HepG2 (cell line): ENCODE results near the gene B4GALT2. TPM values are rescaled to one million over a fixed set of nuclear protein-coding genes. Genes with fewer than 3 reads are reported as not detected.

Experiments
- ATF3 ChIP-seq: sonication (generic); formaldehyde crosslinking; IDR thresholded peaks from 2 replicates; pipeline ENCODE4 v1.4.0; 2020; ENCODE audit warnings: missing genetic modification reagents
- BHLHE40 ChIP-seq: IDR thresholded peaks from 2 replicates; pipeline ENCODE4 v1.6.1; 2011; ENCODE audit warnings: low read length, improper control_type of control experiment
- CEBPG ChIP-seq: IDR thresholded peaks from 2 replicates; pipeline ENCODE4 v1.6.1; 2016
- CENPT ChIP-seq: sonication (generic); formaldehyde crosslinking; IDR thresholded peaks from 2 replicates; pipeline ENCODE4 v1.8.0; 2022; ENCODE audit warnings: low read depth, mild to moderate bottlenecking, moderate library complexity, missing genetic modification reagents
- ETV5 ChIP-seq: IDR thresholded peaks from 2 replicates; pipeline ENCODE4 v1.6.1; 2018; ENCODE audit warnings: missing biosample characterization, missing genetic modification reagents, inconsistent platforms, borderline replicate concordance
- FIP1L1 ChIP-seq: fragments of 200-400 bp; formaldehyde crosslinking; IDR thresholded peaks from 2 replicates; pipeline ENCODE4 v1.6.1; 2018; ENCODE audit warnings: low read depth, mild to moderate bottlenecking, low read length, moderate library complexity, borderline replicate concordance; ENCODE audit not compliant: insufficient read depth
- FOXJ3 ChIP-seq: sonication (generic); formaldehyde crosslinking; IDR thresholded peaks from 2 replicates; pipeline ENCODE4 v1.4.0; 2020; ENCODE audit warnings: missing genetic modification reagents, mild to moderate bottlenecking, borderline replicate concordance
- HNRNPUL1 ChIP-seq: fragments of 200-400 bp; formaldehyde crosslinking; IDR thresholded peaks from 2 replicates; pipeline ENCODE4 v1.6.1; 2017; ENCODE audit warnings: low read depth, mild to moderate bottlenecking, low read length, moderate library complexity
- HOXA7 ChIP-seq: sonication (generic); formaldehyde crosslinking; IDR thresholded peaks from 2 replicates; pipeline ENCODE4 v1.8.1; 2022; ENCODE audit warnings: mild to moderate bottlenecking, missing genetic modification reagents, moderate library complexity
- MED8 ChIP-seq: sonication (generic); formaldehyde crosslinking; IDR thresholded peaks from 2 replicates; pipeline ENCODE4 v1.8.1; 2023; ENCODE audit warnings: mild to moderate bottlenecking, missing genetic modification reagents; ENCODE audit not compliant: insufficient replicate concordance
- NFYB ChIP-seq: sonication (generic); formaldehyde crosslinking; IDR thresholded peaks from 2 replicates; pipeline ENCODE4 v1.4.0; 2020; ENCODE audit warnings: missing genetic modification reagents
- SMYD3 ChIP-seq: sonication (generic); formaldehyde crosslinking; IDR thresholded peaks from 2 replicates; pipeline ENCODE4 v1.8.1; 2023; ENCODE audit warnings: mild to moderate bottlenecking, missing genetic modification reagents
- ZBTB46 ChIP-seq: sonication (generic); formaldehyde crosslinking; IDR thresholded peaks from 2 replicates; pipeline ENCODE4 v1.4.0; 2020; ENCODE audit warnings: mild to moderate bottlenecking, missing genetic modification reagents, borderline replicate concordance
- ZBTB7B ChIP-seq: sonication (generic); formaldehyde crosslinking; IDR thresholded peaks from 2 replicates; pipeline ENCODE4 v1.4.0; 2020; ENCODE audit warnings: missing genetic modification reagents
- ZNF124 ChIP-seq: sonication (generic); formaldehyde crosslinking; IDR thresholded peaks from 2 replicates; pipeline ENCODE4 v1.4.0; 2020; ENCODE audit warnings: missing genetic modification reagents
- ZNF496 ChIP-seq: sonication (generic); formaldehyde crosslinking; IDR thresholded peaks from 2 replicates; pipeline ENCODE4 v1.8.1; 2023; ENCODE audit warnings: mild to moderate bottlenecking, moderate library complexity, missing genetic modification reagents; ENCODE audit not compliant: insufficient replicate concordance
- ZNF768 ChIP-seq: sonication (generic); formaldehyde crosslinking; IDR thresholded peaks from 2 replicates; pipeline ENCODE4 v1.4.0; 2020; ENCODE audit warnings: missing genetic modification reagents
- polyA plus RNA-seq, 8 experiments: library from polyadenylated mRNA; depleted of rRNA in 3 of 8; stranded (reverse) in 7 of 8; unstranded in 1 of 8; fragments of >200 nt; fragmentation: Illumina TruSeq in 4 of 8; extraction: Trizol in 4 of 8; gene quantifications; 2 replicates each; pipeline versions ENCODE4 v1.2.1 to v1.2.3, GENCODE V29; 2011 to 2016; ENCODE audit warnings: low read depth in 4 of 8, missing spikeins in 1 of 8, mixed read lengths in 1 of 8; ENCODE audit not compliant: insufficient read depth in 1 of 8
- total RNA-seq, 5 experiments: library from RNA; depleted of rRNA; stranded (reverse); fragments of >200 nt; fragmentation: Illumina TruSeq; extraction: Trizol; gene quantifications; 2 replicates each; pipeline ENCODE4 v1.2.3, GENCODE V29; 2016; ENCODE audit warnings: low read depth in 1 of 5
- TF ChIP-seq, protein P1 (sequence below): sonication (generic); formaldehyde crosslinking; IDR thresholded peaks from 2 replicates; pipeline ENCODE4 v1.8.1; 2022; ENCODE audit warnings: low read depth, mild to moderate bottlenecking, missing genetic modification reagents
- TF ChIP-seq, protein P2 (sequence below): sonication (generic); formaldehyde crosslinking; IDR thresholded peaks from 2 replicates; pipeline ENCODE4 v1.8.0; 2022; ENCODE audit warnings: missing genetic modification reagents, mild to moderate bottlenecking, moderate library complexity, borderline replicate concordance
- TF ChIP-seq, protein P3 (sequence below): sonication (generic); formaldehyde crosslinking; IDR thresholded peaks from 2 replicates; pipeline ENCODE4 v1.8.1; 2023; ENCODE audit warnings: mild to moderate bottlenecking, inconsistent platforms, moderate library complexity, missing genetic modification reagents, borderline replicate concordance

B4GALT2 gene
- total and polyA plus RNA-seq, 2 of the 13 experiments (the other 11 are each of a cell fraction or from before 2014, with no cell fraction given), result 41.9 to 78.0 TPM

GRCh38 chr1:44031252-44032169 lies 52.5 kb downstream of the B4GALT2 start, which contains the start of gene SLC6A9 (continued):
- TF ChIP-seq HNRNPUL1 (no peak), ETV5 (no peak), MED8 (CRISPR knock-in tag) (peak; percentile 23), HOXA7 (CRISPR knock-in tag) (no peak), FOXJ3 (CRISPR knock-in tag) (peak; percentile 39; the same call in 1 of the 2 replicates), FIP1L1 (0 out of 2 replicates have a peak, but pooled peaks have one; percentile 58), ZBTB46 (CRISPR knock-in tag) (no peak), ZBTB7B (CRISPR knock-in tag) (peak; percentile 52; the same call in 1 of the 2 replicates), SMYD3 (CRISPR knock-in tag) (no peak), BHLHE40 (no peak), ZNF124 (no peak), ZNF496 (CRISPR knock-in tag) (no peak), CENPT (no peak), ZNF768 (CRISPR knock-in tag) (peak; percentile 25; the same call in 1 of the 2 replicates), CEBPG (CRISPR knock-in tag) (peak; percentile 67), NFYB (CRISPR knock-in tag) (no peak), ATF3 (no peak)
- TF ChIP-seq, protein P1, sequence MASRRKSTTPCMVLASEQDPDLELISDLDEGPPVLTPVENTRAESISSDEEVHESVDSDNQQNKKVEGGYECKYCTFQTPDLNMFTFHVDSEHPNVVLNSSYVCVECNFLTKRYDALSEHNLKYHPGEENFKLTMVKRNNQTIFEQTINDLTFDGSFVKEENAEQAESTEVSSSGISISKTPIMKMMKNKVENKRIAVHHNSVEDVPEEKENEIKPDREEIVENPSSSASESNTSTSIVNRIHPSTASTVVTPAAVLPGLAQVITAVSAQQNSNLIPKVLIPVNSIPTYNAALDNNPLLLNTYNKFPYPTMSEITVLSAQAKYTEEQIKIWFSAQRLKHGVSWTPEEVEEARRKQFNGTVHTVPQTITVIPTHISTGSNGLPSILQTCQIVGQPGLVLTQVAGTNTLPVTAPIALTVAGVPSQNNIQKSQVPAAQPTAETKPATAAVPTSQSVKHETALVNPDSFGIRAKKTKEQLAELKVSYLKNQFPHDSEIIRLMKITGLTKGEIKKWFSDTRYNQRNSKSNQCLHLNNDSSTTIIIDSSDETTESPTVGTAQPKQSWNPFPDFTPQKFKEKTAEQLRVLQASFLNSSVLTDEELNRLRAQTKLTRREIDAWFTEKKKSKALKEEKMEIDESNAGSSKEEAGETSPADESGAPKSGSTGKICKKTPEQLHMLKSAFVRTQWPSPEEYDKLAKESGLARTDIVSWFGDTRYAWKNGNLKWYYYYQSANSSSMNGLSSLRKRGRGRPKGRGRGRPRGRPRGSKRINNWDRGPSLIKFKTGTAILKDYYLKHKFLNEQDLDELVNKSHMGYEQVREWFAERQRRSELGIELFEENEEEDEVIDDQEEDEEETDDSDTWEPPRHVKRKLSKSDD (CRISPR knock-in tag), result no peak
- TF ChIP-seq, protein P2, sequence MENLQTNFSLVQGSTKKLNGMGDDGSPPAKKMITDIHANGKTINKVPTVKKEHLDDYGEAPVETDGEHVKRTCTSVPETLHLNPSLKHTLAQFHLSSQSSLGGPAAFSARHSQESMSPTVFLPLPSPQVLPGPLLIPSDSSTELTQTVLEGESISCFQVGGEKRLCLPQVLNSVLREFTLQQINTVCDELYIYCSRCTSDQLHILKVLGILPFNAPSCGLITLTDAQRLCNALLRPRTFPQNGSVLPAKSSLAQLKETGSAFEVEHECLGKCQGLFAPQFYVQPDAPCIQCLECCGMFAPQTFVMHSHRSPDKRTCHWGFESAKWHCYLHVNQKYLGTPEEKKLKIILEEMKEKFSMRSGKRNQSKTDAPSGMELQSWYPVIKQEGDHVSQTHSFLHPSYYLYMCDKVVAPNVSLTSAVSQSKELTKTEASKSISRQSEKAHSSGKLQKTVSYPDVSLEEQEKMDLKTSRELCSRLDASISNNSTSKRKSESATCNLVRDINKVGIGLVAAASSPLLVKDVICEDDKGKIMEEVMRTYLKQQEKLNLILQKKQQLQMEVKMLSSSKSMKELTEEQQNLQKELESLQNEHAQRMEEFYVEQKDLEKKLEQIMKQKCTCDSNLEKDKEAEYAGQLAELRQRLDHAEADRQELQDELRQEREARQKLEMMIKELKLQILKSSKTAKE (CRISPR knock-in tag), result no peak
- TF ChIP-seq, protein P3, sequence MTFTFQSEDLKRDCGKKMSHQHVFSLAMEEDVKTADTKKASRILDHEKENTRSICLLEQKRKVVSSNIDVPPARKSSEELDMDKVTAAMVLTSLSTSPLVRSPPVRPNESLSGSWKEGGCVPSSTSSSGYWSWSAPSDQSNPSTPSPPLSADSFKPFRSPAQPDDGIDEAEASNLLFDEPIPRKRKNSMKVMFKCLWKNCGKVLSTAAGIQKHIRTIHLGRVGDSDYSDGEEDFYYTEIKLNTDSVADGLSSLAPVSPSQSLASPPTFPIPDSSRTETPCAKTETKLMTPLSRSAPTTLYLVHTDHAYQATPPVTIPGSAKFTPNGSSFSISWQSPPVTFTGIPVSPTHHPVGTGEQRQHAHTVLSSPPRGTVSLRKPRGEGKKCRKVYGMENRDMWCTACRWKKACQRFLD (CRISPR knock-in tag), result peak; percentile 50; the same call in 1 of the 2 replicates
